Sigmoid colon (tissue), 4 donors: ENCODE measurements around the gene DSCAML1.

Source experiments
- CTCF ChIP-seq, 4 experiments: fragments of 450-650 bp in 3 of 4; fragments of 200-600 bp in 1 of 4; IDR thresholded peaks; one replicate each; pipeline ENCODE4 v1.5.1; 2016 to 2019; ENCODE audit warnings: antibody characterized with exemption in 4 of 4, mild to moderate bottlenecking in 3 of 4, moderate library complexity in 2 of 4
- EP300 ChIP-seq, 4 donors: sonication (generic); formaldehyde crosslinking; IDR thresholded peaks; one replicate each; pipeline ENCODE4 v1.6.1; 2017; ENCODE audit warnings: antibody characterized with exemption in 4 of 4
- POLR2A ChIP-seq, 2 donors: fragments of 450-650 bp; IDR thresholded peaks; one replicate each; pipeline ENCODE4 v1.6.1; 2016; ENCODE audit warnings: antibody characterized with exemption in 2 of 2, mild to moderate bottlenecking in 2 of 2, moderate library complexity in 2 of 2

GRCh38 chr11:117519590-117519989 lies 277.4 kb downstream of the DSCAML1 start:
- TF ChIP-seq POLR2A (IDR thresholded peaks at IDR 0.05) = no peak
- no peak for TF ChIP-seq CTCF (IDR thresholded peaks at IDR 0.05)
- TF ChIP-seq EP300 (IDR thresholded peaks at IDR 0.05) = no peak
